OCI-LY1 (cell line): ENCODE data around the gene CMAS.

ENCODE experiments used
- EZH2 ChIP-seq: fragments of 200-600 bp; sonication (generic), shearing (Covaris generic); IDR thresholded peaks from 2 replicates; pipeline ENCODE4 v1.8.0; 2017; ENCODE audit warnings: borderline replicate concordance, mixed run types, mild to moderate bottlenecking, antibody characterized with exemption, low read length, moderate library complexity, mixed read lengths
- TF ChIP-seq, protein P1 (sequence below): fragments of 200-600 bp; sonication (generic), shearing (Covaris generic); IDR thresholded peaks from 2 replicates; pipeline ENCODE4 v1.5.1; 2017; ENCODE audit warnings: mild to moderate bottlenecking, antibody characterized with exemption, low read length, moderate library complexity, mixed read lengths

DNA sequence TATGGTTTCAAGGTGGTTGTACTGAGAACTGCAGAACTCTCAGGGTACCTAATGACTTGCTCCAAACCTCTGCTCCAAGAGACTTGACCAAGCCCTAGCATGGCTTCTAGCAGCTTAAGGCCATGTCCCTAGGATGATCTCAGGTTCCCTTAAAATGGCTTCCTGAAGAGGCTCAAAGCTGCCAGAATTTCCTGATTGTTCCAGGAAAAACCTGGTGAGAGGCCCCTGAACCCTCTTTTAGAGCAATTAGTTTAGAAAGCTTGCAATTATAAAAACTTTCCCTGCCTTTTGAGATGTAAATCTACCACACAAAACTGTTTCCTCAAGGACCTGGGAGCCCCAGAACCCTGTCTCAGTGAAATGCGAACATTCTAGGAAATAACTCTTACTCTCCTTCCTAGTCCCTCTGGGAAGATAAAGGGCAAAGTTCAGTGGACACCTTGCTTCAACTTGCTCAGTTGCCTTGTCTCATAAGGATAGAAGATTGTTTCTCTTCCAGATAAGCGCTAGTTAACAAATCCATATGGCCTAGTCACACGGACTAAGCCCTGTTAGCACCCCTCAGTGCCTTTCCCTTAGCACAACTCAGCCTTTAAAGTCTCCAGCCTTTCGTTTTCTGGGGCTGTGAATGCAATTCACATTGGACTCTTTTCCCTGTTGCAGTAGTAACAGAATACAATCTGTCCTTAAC, 2.5 kb downstream of the CMAS start:
- TF ChIP-seq, protein P1, sequence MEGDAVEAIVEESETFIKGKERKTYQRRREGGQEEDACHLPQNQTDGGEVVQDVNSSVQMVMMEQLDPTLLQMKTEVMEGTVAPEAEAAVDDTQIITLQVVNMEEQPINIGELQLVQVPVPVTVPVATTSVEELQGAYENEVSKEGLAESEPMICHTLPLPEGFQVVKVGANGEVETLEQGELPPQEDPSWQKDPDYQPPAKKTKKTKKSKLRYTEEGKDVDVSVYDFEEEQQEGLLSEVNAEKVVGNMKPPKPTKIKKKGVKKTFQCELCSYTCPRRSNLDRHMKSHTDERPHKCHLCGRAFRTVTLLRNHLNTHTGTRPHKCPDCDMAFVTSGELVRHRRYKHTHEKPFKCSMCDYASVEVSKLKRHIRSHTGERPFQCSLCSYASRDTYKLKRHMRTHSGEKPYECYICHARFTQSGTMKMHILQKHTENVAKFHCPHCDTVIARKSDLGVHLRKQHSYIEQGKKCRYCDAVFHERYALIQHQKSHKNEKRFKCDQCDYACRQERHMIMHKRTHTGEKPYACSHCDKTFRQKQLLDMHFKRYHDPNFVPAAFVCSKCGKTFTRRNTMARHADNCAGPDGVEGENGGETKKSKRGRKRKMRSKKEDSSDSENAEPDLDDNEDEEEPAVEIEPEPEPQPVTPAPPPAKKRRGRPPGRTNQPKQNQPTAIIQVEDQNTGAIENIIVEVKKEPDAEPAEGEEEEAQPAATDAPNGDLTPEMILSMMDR: no peak
- TF ChIP-seq EZH2: no peak
